ENCODE data around the gene RFX8.

GRCh38 chr2:101367508-101367907 is 107.4 kb downstream of the RFX8 start:
- TF ChIP-seq CTCF (IDR thresholded peaks at IDR 0.05): no peak
- no peak for TF ChIP-seq POLR2A (IDR thresholded peaks at IDR 0.05)
- no peak for TF ChIP-seq EP300 (IDR thresholded peaks at IDR 0.05)

Data from tibial nerve (tissue), 4 donors.